ENCODE results near the gene APLN.

Gene APLN

DNA sequence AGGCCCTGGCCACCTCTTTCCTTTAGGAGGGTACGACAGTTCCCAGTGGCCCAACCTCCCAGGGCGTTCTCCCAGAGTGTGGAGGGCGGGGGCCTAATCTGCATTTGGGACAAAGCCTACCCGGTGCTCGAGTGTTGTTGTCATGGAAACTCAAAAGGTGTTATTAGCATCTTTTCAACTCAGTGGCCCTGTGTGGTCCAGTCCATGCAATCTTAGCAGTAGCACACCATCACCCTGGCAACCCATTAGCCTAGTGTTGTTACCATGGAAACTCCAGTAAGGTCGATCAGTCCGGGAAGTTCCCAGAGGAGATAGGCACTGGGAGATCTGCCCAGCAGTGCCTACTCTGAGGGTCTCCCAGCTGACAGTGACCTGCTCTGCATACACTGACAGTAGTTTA lies 20.2 kb downstream of the APLN start:
- Histone ChIP-seq H4K20me1 (ENCODE audit: insufficient read depth, low read length) (no peaks in the 10 kb centered on the region), H3K27ac (ENCODE audit: low read length) (no peak overlapping the region), H2AFZ (ENCODE audit: low read depth, low read length) (no peak overlapping the region), H3K4me1 (ENCODE audit: low read length) (no peaks in the 10 kb centered on the region), H3K4me3 (ENCODE audit: low read length) (no peak overlapping the region), H3K79me2 (ENCODE audit: low read length) (no peaks in the 10 kb centered on the region), H3K9ac (ENCODE audit: low read length) (no peak overlapping the region), H3K4me2 (ENCODE audit: low read length) (no peak overlapping the region), H3K9me3 (ENCODE audit: insufficient read depth, low read length) (no peaks in the 10 kb centered on the region), H3K27me3 (ENCODE audit: low read depth, low read length) (no peaks in the 10 kb centered on the region), H3K36me3 (replicated peaks; ENCODE audit: low read depth, low read length) (no peaks in the 10 kb centered on the region)
- TF ChIP-seq CTCF (IDR thresholded peaks at IDR 0.05; ENCODE audit: low read depth, low read length) (no peak), EZH2phosphoT487 (IDR thresholded peaks at IDR 0.05; ENCODE audit: low read depth) (no peak)

GRCh38 chrX:129632443-129632842 lies 22.3 kb downstream of the APLN start:
- H3K4me2 ChIP-seq (ENCODE audit: low read length) = no peak overlapping the region
- no peaks in the 10 kb centered on the region for H3K4me1 ChIP-seq (ENCODE audit: low read length)
- H2AFZ ChIP-seq (ENCODE audit: low read depth, low read length) = no peak overlapping the region
- no peaks in the 10 kb centered on the region for H3K79me2 ChIP-seq (ENCODE audit: low read length)
- H3K9ac ChIP-seq (ENCODE audit: low read length) = no peak overlapping the region
- no peak overlapping the region for H3K27ac ChIP-seq (ENCODE audit: low read length)
- no peaks in the 10 kb centered on the region for H3K27me3 ChIP-seq (ENCODE audit: low read depth, low read length)
- TF ChIP-seq CTCF (IDR thresholded peaks at IDR 0.05; ENCODE audit: low read depth, low read length) = no peak
- no peak for TF ChIP-seq EZH2phosphoT487 (IDR thresholded peaks at IDR 0.05; ENCODE audit: low read depth)
- H4K20me1 ChIP-seq (ENCODE audit: insufficient read depth, low read length) = no peaks in the 10 kb centered on the region
- no peaks in the 10 kb centered on the region for H3K9me3 ChIP-seq (ENCODE audit: insufficient read depth, low read length)
- H3K4me3 ChIP-seq (ENCODE audit: low read length) = no peak overlapping the region
- H3K36me3 ChIP-seq (replicated peaks; ENCODE audit: low read depth, low read length) = no peaks in the 10 kb centered on the region

DNA sequence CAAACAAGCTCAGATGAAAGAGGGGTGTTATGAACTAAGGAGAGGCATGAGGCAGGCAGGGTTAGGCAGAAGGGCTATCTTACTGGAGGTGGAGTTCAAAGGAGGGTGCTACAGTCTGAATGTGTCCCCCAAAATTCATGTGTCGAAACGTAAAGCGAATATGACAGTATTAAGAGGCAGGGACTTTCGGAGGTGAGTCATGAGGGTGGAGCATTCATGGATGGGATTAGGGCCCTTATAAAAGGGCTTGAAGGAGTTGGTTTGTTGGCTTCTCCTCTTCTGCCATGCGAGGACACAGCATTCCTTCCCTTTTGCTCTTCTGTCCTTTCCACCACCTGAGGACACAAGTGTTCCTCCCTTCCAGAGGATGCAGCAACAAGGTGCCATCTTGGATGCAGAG lies 22.9 kb downstream of the APLN start:
- no peaks in the 10 kb centered on the region for H3K79me2 ChIP-seq (ENCODE audit: low read length)
- no peak for TF ChIP-seq EZH2phosphoT487 (IDR thresholded peaks at IDR 0.05; ENCODE audit: low read depth)
- TF ChIP-seq CTCF (IDR thresholded peaks at IDR 0.05; ENCODE audit: low read depth, low read length) = no peak
- no peaks in the 10 kb centered on the region for H3K4me1 ChIP-seq (ENCODE audit: low read length)
- H3K4me3 ChIP-seq (ENCODE audit: low read length) = no peak overlapping the region
- H3K4me2 ChIP-seq (ENCODE audit: low read length) = no peak overlapping the region
- no peaks in the 10 kb centered on the region for H3K36me3 ChIP-seq (replicated peaks; ENCODE audit: low read depth, low read length)
- no peak overlapping the region for H3K27ac ChIP-seq (ENCODE audit: low read length)
- no peaks in the 10 kb centered on the region for H3K27me3 ChIP-seq (ENCODE audit: low read depth, low read length)
- no peaks in the 10 kb centered on the region for H3K9me3 ChIP-seq (ENCODE audit: insufficient read depth, low read length)
- H2AFZ ChIP-seq (ENCODE audit: low read depth, low read length) = no peak overlapping the region
- H4K20me1 ChIP-seq (ENCODE audit: insufficient read depth, low read length) = no peaks in the 10 kb centered on the region
- no peak overlapping the region for H3K9ac ChIP-seq (ENCODE audit: low read length)

GRCh38 chrX:129629837-129630236 lies 24.9 kb downstream of the APLN start:
- no peaks in the 10 kb centered on the region for H3K9me3 ChIP-seq (ENCODE audit: insufficient read depth, low read length)
- no peak overlapping the region for H3K4me3 ChIP-seq (ENCODE audit: low read length)
- H3K36me3 ChIP-seq (replicated peaks; ENCODE audit: low read depth, low read length) = no peaks in the 10 kb centered on the region
- TF ChIP-seq EZH2phosphoT487 (IDR thresholded peaks at IDR 0.05; ENCODE audit: low read depth) = no peak
- TF ChIP-seq CTCF (IDR thresholded peaks at IDR 0.05; ENCODE audit: low read depth, low read length) = no peak
- H4K20me1 ChIP-seq (ENCODE audit: insufficient read depth, low read length) = no peaks in the 10 kb centered on the region
- H3K79me2 ChIP-seq (ENCODE audit: low read length) = no peaks in the 10 kb centered on the region
- H2AFZ ChIP-seq (ENCODE audit: low read depth, low read length) = no peak overlapping the region
- H3K9ac ChIP-seq (ENCODE audit: low read length) = no peak overlapping the region
- no peaks in the 10 kb centered on the region for H3K4me1 ChIP-seq (ENCODE audit: low read length)
- H3K27ac ChIP-seq (ENCODE audit: low read length) = no peak overlapping the region
- H3K4me2 ChIP-seq (ENCODE audit: low read length) = no peak overlapping the region
- H3K27me3 ChIP-seq (ENCODE audit: low read depth, low read length) = no peaks in the 10 kb centered on the region
